ENCODE results near the gene CEACAM5.
A peak's percentile ranks its signal among the peaks of the same experiment; 100 is the strongest.
"Not testable (repeated sequence)": the region's sequence is repeated elsewhere in the genome, so short reads cannot be mapped to it uniquely, and the experiment has no call there.

The CEACAM5 gene

DNA sequence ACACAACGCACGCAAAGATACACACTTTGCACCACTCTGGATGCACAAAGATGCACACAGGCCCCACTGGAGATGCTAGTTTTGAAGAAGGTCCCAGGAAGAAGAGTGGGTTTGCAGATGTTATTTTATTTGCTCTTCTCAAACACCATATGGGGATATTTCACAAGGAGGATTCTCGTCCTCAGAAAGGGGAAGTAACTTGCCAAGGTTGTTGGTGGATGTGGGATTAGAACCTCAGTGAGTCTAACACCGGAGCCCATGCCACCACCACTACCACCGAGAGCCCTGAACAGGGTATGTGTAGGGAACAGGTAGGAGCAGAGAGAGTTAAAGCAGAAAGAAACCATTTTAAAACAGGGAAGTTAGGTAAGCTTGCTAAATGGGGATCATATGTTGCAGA is 37.3 kb downstream of the CEACAM5 start:
- H3K9me2 ChIP-seq (ENCODE audit: low read depth, low read length), result no peaks in the 10 kb centered on the region
- TF ChIP-seq EZH2 (IDR thresholded peaks at IDR 0.05; ENCODE audit: borderline replicate concordance, low read length), result no peak
- TF ChIP-seq, protein P1, sequence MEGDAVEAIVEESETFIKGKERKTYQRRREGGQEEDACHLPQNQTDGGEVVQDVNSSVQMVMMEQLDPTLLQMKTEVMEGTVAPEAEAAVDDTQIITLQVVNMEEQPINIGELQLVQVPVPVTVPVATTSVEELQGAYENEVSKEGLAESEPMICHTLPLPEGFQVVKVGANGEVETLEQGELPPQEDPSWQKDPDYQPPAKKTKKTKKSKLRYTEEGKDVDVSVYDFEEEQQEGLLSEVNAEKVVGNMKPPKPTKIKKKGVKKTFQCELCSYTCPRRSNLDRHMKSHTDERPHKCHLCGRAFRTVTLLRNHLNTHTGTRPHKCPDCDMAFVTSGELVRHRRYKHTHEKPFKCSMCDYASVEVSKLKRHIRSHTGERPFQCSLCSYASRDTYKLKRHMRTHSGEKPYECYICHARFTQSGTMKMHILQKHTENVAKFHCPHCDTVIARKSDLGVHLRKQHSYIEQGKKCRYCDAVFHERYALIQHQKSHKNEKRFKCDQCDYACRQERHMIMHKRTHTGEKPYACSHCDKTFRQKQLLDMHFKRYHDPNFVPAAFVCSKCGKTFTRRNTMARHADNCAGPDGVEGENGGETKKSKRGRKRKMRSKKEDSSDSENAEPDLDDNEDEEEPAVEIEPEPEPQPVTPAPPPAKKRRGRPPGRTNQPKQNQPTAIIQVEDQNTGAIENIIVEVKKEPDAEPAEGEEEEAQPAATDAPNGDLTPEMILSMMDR (IDR thresholded peaks at IDR 0.05; ENCODE audit: low read length), result no peak
- no peaks in the 10 kb centered on the region for H3K9me3 ChIP-seq (ENCODE audit: low read length)
- H3K9ac ChIP-seq (ENCODE audit: low read length), result no peak overlapping the region
- no peak overlapping the region for H3K4me2 ChIP-seq (ENCODE audit: low read length)
- H3K27me3 ChIP-seq (ENCODE audit: insufficient read depth, low read length), result 0 out of 2 replicates have a peak, but pooled peaks cover 1% of the 10 kb centered on the region
- H4K20me1 ChIP-seq (ENCODE audit: insufficient read depth, low read length), result no peaks in the 10 kb centered on the region
- H3F3A ChIP-seq (ENCODE audit: insufficient read depth, low read length), result no peaks in the 10 kb centered on the region
- no peak overlapping the region for H2AFZ ChIP-seq (ENCODE audit: low read length)
- H3K79me2 ChIP-seq (ENCODE audit: insufficient read depth, low read length), result no peaks in the 10 kb centered on the region
- no peaks in the 10 kb centered on the region for H3K4me1 ChIP-seq (ENCODE audit: insufficient read depth, low read length, severe bottlenecking)
- H3K27ac ChIP-seq (ENCODE audit: low read depth, low read length, poor library complexity, severe bottlenecking), result no peak overlapping the region
- no peaks in the 10 kb centered on the region for H3K36me3 ChIP-seq (ENCODE audit: insufficient read depth, low read length)
- H3K4me3 ChIP-seq (ENCODE audit: low read depth, low read length, poor library complexity, severe bottlenecking), result no peak overlapping the region

DNA sequence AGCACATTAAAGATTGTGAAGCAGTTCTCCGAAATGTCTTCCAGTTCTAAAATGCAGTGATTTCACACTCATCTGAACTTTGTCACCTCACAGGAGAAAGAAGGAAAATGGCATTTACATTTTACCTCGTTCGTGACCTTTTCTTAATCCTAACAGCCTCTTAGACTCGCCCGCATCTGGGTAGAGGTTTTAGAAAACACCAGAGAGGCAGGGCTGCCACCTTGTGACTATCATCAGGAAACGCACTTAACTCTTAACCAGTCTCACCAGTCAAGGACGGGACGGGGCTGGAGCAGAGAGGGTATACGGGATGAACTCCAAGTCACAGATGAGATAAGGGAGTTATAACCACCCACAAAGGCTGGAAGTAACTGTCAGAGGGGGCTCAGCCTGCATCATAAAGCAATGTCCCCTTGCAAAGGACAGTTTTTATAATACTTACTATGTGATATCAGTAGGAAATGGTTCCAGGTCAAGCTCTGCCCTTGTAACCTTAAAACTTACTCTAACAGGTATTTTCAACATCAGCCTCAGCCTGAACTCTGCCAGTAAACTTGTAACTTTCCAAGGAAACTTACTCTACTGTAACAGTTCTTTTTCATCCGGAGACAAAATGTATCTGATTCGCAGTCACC is 38.3 kb downstream of the CEACAM5 start:
- Histone ChIP-seq H2AFZ (ENCODE audit: low read length) (no peak overlapping the region), H3K27me3 (ENCODE audit: insufficient read depth, low read length) (0 out of 2 replicates have a peak, but pooled peaks cover 6% of the 10 kb centered on the region), H3K4me3 (ENCODE audit: low read depth, low read length, poor library complexity, severe bottlenecking) (no peak overlapping the region), H3K9ac (ENCODE audit: low read length) (no peak overlapping the region), H3K27ac (ENCODE audit: low read depth, low read length, poor library complexity, severe bottlenecking) (no peak overlapping the region), H3K9me2 (ENCODE audit: low read depth, low read length) (no peaks in the 10 kb centered on the region), H4K20me1 (ENCODE audit: insufficient read depth, low read length) (no peaks in the 10 kb centered on the region), H3K4me1 (ENCODE audit: insufficient read depth, low read length, severe bottlenecking) (no peaks in the 10 kb centered on the region), H3K79me2 (ENCODE audit: insufficient read depth, low read length) (no peaks in the 10 kb centered on the region), H3F3A (ENCODE audit: insufficient read depth, low read length) (no peaks in the 10 kb centered on the region), H3K9me3 (ENCODE audit: low read length) (no peaks in the 10 kb centered on the region), H3K4me2 (ENCODE audit: low read length) (no peak overlapping the region), H3K36me3 (ENCODE audit: insufficient read depth, low read length) (no peaks in the 10 kb centered on the region)
- no peak for TF ChIP-seq EZH2 (IDR thresholded peaks at IDR 0.05; ENCODE audit: borderline replicate concordance, low read length)
- TF ChIP-seq, protein P1 (IDR thresholded peaks at IDR 0.05; ENCODE audit: low read length), result peak; percentile 65

DNA sequence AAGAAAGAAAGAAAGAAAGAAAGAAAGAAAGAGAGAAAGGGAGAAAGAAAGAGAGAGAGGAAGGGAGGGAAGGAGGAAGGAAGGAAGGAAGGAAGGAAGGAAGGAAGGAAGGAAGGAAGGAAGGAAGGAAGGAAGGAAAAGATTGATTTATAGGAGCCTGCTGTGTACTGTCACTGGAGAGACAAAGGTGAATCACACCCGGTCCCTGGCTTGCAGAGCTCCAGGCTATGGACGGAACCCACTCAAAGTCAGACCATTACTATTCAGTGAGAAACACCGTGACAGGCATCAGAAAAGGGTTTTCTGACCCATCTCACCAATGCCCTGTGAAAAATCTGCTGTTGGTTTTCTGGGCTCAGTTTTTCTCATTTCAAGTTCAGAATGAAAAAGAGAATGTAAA is 39.6 kb downstream of the CEACAM5 start:
- Histone ChIP-seq H3K27me3 (ENCODE audit: insufficient read depth, low read length) (0 out of 2 replicates have a peak, but pooled peaks cover 6% of the 10 kb centered on the region), H3K27ac (ENCODE audit: low read depth, low read length, poor library complexity, severe bottlenecking) (no peak overlapping the region)
- TF ChIP-seq EZH2 (IDR thresholded peaks at IDR 0.05; ENCODE audit: borderline replicate concordance, low read length), result no peak
- TF ChIP-seq, protein P1 (IDR thresholded peaks at IDR 0.05; ENCODE audit: low read length), result no peak

DNA sequence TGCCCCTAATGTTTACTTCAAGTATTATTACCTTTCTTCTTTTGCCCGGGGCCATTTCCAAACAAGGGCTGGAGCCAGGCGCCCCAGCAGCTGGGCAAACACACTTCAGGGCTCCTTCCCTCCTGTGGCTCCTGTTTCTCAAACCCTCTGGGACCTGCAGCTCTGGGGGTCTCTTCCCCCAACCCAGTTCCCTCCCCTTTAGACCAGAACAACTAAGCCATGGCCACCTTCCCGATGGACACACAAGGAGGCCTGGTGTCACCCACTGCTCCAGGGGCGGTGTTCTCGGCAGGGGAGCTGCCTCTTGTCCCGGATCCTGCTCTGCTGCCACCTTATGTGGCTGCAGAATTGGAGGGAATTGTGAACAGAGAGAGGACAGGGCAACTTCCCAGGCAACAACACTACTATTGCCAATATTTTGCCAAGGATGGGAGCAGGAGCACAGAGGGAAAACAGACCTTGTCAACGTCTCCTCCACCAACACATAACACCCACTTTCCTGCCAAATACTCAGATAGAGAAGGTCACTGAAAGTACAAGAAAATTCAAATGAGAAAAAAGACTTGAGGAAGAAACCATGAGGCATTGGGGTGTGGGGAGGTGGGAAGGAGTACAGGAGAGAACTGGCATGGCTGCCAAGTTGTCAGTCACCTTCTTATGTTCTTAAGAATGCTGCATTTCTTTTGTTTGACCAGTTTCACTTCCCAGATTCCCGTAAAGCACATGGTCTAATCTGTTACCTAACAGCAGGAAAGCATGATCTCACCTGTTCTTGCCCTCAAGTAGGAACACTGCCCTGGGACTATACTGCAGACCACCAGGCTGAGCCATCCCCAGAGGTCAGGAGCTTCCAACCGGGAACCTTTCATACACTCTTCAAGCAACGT is 42.1 kb downstream of the CEACAM5 start:
- H2AFZ ChIP-seq (ENCODE audit: low read length); H3K27me3 ChIP-seq (ENCODE audit: insufficient read depth, low read length); H3K79me2 ChIP-seq (ENCODE audit: insufficient read depth, low read length); H3K4me3 ChIP-seq (ENCODE audit: low read depth, low read length, poor library complexity, severe bottlenecking); H4K20me1 ChIP-seq (ENCODE audit: insufficient read depth, low read length); H3K4me2 ChIP-seq (ENCODE audit: low read length); H3F3A ChIP-seq (ENCODE audit: insufficient read depth, low read length); H3K4me1 ChIP-seq (ENCODE audit: insufficient read depth, low read length, severe bottlenecking); H3K36me3 ChIP-seq (ENCODE audit: insufficient read depth, low read length); H3K27ac ChIP-seq (ENCODE audit: low read depth, low read length, poor library complexity, severe bottlenecking); H3K9ac ChIP-seq (ENCODE audit: low read length); H3K9me3 ChIP-seq (ENCODE audit: low read length); H3K9me2 ChIP-seq (ENCODE audit: low read depth, low read length): not testable (repeated sequence)

More for the DNA sequence above, 39.6 kb downstream of the CEACAM5 start:
- Histone ChIP-seq H3K9ac (ENCODE audit: low read length) (no peak overlapping the region), H3K4me3 (ENCODE audit: low read depth, low read length, poor library complexity, severe bottlenecking) (no peak overlapping the region), H4K20me1 (ENCODE audit: insufficient read depth, low read length) (no peaks in the 10 kb centered on the region), H3K36me3 (ENCODE audit: insufficient read depth, low read length) (no peaks in the 10 kb centered on the region), H3F3A (ENCODE audit: insufficient read depth, low read length) (no peaks in the 10 kb centered on the region), H3K4me1 (ENCODE audit: insufficient read depth, low read length, severe bottlenecking) (no peaks in the 10 kb centered on the region), H2AFZ (ENCODE audit: low read length) (no peak overlapping the region), H3K9me3 (ENCODE audit: low read length) (no peaks in the 10 kb centered on the region), H3K9me2 (ENCODE audit: low read depth, low read length) (no peaks in the 10 kb centered on the region), H3K4me2 (ENCODE audit: low read length) (no peak overlapping the region), H3K79me2 (ENCODE audit: insufficient read depth, low read length) (no peaks in the 10 kb centered on the region)
